HEK293T (cell line): Measurements from ENCODE around the gene GRIA3.

ENCODE experiments used
- ARNT ChIP-seq: fragments of 450-650 bp; IDR thresholded peaks from 2 replicates; pipeline ENCODE4 v1.6.1; 2017; ENCODE audit warnings: mild to moderate bottlenecking
- BHLHE40 ChIP-seq: fragments of 450-650 bp; IDR thresholded peaks from 2 replicates; pipeline ENCODE4 v1.6.1; 2016; ENCODE audit warnings: mild to moderate bottlenecking, moderate library complexity, borderline replicate concordance
- CTBP1 ChIP-seq: fragments of 450-650 bp; IDR thresholded peaks from 2 replicates; pipeline ENCODE4 v1.6.1; 2016; ENCODE audit warnings: borderline replicate concordance
- ELF4 ChIP-seq: fragments of 450-650 bp; IDR thresholded peaks from 2 replicates; pipeline ENCODE4 v1.6.1; 2017; ENCODE audit warnings: antibody characterized with exemption
- FOXA1 ChIP-seq: fragments of 450-650 bp; IDR thresholded peaks from 2 replicates; pipeline ENCODE4 v1.6.1; 2016; ENCODE audit warnings: mild to moderate bottlenecking
- FOXK2 ChIP-seq: fragments of 450-650 bp; IDR thresholded peaks from 2 replicates; pipeline ENCODE4 v1.6.1; 2016; ENCODE audit warnings: mild to moderate bottlenecking
- FOXM1 ChIP-seq: fragments of 450-650 bp; IDR thresholded peaks from 2 replicates; pipeline ENCODE4 v1.6.1; 2017; ENCODE audit warnings: mild to moderate bottlenecking, borderline replicate concordance
- LEF1 ChIP-seq: fragments of 450-650 bp; IDR thresholded peaks from 2 replicates; pipeline ENCODE4 v1.6.1; 2017; ENCODE audit warnings: mild to moderate bottlenecking, borderline replicate concordance
- SP1 ChIP-seq: fragments of 450-650 bp; IDR thresholded peaks from 2 replicates; pipeline ENCODE4 v1.6.1; 2017
- SUZ12 ChIP-seq: fragments of 450-650 bp; IDR thresholded peaks from 2 replicates; pipeline ENCODE4 v1.6.1; 2016; ENCODE audit warnings: mild to moderate bottlenecking
- TARDBP ChIP-seq: fragments of 450-650 bp; IDR thresholded peaks from 2 replicates; pipeline ENCODE4 v1.6.1; 2016
- ZNF384 ChIP-seq: fragments of 450-650 bp; IDR thresholded peaks from 2 replicates; pipeline ENCODE4 v1.6.1; 2016
- TF ChIP-seq, protein P1 (sequence below): fragments of 450-650 bp; IDR thresholded peaks from 2 replicates; pipeline ENCODE4 v1.6.1; 2016

DNA sequence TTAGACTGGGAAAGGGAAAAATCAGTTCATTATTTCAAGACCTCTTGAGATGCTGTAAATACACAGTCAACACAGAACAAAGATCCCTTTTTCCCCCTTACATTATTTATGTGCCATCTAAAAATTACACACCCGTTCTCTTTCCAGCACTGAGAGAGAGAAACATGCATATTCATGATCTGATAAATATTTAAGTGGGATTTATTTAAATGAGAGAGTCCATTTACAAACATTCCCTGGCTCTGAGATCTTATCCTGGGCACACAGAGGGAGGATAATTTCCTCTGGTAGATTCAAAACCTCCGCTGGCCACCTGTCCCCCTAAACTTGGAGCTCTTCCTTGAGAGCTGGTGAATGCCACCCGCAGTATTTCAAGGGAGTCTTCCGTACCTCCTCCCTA lies 88.6 kb downstream of the GRIA3 start:
- TF ChIP-seq FOXK2, result no peak
- no peak for TF ChIP-seq ELF4
- TF ChIP-seq FOXA1, result no peak
- TF ChIP-seq SUZ12, result no peak
- no peak for TF ChIP-seq CTBP1
- TF ChIP-seq BHLHE40, result no peak
- TF ChIP-seq FOXM1, result no peak
- no peak for TF ChIP-seq SP1
- no peak for TF ChIP-seq ARNT
- TF ChIP-seq, protein P1, sequence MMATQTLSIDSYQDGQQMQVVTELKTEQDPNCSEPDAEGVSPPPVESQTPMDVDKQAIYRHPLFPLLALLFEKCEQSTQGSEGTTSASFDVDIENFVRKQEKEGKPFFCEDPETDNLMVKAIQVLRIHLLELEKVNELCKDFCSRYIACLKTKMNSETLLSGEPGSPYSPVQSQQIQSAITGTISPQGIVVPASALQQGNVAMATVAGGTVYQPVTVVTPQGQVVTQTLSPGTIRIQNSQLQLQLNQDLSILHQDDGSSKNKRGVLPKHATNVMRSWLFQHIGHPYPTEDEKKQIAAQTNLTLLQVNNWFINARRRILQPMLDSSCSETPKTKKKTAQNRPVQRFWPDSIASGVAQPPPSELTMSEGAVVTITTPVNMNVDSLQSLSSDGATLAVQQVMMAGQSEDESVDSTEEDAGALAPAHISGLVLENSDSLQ, result no peak
- no peak for TF ChIP-seq LEF1
- no peak for TF ChIP-seq TARDBP
- no peak for TF ChIP-seq ZNF384
